GM18519 (cell line): ENCODE data around the gene CYBC1.
"Not testable (repeated sequence)": the region's sequence is repeated elsewhere in the genome, so short reads cannot be mapped to it uniquely, and the experiment has no call there.

Experiments used
- ATAC-seq: cut with Tn5 transposase; IDR thresholded peaks from one replicate; pipeline ENCODE4 v1.9.1; 2021; ENCODE audit warnings: mild to moderate bottlenecking, moderate library complexity; ENCODE audit not compliant: unreplicated experiment, low FRiP score

Gene CYBC1

DNA sequence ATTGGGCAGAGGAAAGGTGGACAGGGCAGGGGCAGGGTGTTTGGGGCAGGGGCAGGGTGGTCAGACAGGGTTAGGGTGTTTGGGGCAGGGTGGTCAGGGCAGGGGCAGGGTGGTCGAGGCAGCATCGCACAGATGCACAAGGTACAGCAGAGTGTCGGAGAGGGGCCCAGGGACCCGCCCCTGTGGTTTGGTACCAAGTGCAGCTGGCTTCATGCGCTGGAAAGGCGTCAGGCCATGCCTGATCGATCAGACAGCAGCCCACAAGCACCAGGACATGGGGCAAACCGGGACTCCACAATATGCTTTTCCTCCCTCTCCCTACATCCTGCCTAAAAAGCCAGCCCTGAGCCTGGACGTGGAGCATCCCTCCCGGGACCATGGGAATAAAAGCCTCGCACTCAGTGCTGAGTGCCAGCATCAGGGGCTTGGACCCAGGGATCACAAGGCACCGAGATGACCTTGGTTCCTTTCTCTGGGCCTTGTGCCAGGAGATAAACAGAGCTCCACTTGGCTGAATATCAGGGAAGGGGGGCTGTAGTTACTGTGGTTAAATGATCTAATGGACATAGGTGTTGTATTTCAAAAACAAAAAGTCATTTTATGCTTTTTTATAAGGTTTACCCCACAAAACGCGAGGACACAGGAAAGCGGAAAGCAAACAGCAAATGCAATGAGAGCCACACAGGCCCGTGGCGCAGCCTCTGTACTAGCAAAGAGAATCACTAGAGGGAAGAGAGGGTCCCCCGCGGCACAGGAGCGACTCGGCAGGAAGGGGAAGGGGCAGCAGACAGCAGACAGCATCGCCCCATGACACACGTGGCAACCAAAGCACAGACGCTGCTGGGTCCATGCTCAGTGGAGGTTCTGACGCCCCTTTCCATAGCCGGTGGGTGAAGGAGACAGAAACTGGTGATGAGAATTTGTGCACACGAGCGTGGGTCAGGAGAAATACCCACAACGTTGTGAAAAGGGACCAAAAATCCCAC, 37.7 kb downstream of the CYBC1 start:
- no peak for ATAC-seq

DNA sequence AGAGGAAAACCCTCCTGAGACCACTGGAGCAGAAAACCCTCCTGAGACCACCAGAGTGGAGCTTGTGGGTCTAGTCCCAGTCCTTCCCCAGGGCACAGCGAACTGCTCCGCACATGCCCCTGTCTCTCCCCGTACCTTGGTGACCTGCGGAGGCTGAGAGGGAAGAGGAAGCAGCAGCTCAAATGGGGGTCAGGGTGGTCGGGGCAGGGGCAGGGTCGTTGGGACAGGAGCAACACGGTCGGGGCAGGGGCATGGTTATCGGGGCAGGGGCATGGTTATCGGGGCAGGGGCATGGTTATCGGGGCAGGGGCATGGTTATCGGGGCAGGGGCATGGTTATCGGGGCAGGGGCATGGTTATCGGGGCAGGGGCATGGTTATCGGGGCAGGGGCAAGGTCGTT, 38.5 kb downstream of the CYBC1 start:
- ATAC-seq: not testable (repeated sequence)

DNA sequence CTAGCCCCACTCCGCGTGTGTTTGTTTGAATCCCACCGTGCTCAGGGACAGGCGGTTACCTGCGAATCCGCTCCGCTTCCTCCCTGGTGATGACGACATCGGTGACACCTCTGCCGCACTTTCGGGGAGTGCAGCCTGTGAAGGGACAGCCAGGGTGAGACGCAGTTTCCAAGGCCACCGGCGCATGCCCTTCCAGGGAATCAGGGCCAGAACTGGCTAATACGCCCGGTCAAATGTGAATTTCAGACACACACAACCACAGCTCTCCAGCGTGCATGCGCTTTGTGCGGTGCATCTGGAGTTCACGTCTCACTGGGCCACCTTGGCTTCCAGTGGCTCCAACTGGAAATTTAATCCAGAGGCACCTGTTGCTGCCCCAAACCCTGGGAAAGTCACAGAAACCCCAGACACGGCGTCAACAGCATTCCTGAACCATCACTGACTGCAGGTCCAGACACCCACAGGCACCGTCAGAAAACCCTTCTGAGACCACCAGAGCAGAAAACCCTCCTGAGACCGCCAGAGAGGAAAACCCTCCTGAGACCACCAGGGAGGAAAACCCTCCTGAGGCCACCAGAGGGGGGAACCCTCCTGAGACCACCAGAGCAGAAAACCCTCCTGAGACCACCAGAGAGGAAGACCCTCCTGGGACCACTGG, 39.0 kb downstream of the CYBC1 start:
- ATAC-seq: no peak

DNA sequence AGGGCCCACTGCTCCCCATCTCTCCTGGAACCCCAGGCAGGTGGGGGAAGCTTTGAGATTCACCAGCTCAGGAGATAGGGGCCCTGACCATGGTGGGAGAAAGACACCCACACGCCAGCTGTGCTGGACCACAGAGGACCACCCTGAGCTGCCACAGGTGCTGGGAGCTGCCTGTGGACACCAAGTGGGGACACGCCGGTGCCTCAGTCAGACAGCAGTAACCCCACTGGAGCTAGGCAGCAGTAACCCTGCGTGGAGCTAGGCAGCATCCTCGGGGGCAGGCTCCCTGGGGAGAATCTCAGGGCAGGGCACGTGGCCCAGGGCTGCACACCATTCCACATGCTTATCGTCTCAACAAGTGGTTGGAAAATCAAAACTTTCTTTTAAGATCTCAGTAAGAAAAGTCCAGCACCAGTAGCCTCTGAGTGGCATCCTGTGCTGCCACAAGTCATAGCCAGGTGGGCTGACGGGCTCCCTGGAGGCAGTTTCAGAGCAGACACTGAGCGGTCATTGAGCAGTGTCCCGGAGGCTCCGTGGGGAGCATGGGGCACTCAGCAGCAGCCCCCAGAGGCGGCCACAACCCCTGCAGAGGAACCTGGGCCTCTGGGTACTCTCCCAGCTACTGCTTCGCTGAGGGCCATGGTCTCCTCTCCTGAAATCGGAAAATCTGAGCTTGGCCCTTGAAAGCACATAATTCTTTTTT, 40.4 kb downstream of the CYBC1 start:
- ATAC-seq: no peak

DNA sequence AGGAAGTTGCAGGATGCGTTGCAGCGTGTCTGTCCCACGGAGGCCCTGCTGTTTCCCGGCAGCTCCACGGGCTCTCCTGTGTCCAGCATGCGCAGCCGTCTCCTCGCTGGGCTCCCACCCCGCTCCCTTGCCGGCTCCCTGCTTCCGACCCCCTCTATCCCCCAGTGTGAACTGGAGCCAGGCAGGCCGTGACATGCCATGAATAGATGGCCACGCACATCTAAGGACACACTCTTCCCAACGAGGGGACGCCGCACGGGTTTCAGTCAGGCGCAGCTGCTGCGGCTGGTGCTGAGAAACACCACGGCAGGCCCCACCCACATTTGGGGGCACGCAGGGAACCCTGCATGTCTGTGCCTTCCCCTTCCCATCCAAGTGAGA, 41.6 kb downstream of the CYBC1 start:
- ATAC-seq: no peak

DNA sequence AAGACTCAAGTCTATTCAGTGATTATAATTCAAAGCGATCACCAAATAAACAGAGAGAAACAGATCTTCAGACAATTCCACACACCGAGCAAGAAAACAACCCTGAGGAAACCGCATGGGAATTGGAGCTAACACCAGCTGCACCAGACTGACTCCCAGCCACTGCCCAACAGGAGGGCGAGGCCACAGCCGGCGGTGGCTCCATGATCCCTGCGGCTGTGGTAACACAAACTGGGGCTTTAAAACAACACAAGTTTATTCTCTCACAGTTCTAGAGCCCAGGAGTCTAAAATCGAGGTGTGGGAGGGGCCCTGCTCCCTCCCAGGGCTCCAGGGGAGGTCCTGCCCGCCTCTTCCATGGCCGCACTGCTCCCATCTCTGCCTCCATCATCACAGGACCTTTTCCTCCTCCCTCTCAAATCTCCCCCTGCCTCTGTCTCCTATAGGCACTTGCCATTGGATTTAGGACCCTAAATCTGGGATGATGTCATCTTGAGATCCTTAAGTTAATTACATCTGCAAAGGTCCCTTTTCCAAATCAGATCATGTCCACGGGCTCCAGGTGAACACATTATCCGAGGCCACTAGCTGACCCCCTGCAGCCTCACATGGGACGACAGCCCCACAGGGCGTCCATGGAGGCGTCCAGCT, 42.1 kb downstream of the CYBC1 start:
- ATAC-seq: no peak

DNA sequence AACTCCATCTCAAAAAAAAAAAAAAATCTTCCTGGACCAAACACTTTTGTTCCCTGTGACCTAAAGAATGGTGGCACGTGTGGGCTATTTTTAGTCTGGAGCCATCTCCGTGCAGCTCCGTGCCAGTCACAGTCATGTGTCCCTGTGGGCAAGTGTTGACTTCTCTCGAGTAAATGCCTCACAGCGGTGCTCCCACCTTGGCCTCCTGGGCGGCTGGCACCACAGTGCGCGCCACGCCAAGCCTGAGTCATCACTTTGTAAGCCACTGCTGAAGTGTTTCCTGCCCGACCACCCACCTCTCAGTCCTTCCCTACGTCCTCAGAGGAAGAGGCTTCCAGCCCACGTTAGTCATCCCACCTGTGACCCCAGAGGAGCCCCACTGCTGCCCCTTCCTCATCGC, 43.3 kb downstream of the CYBC1 start:
- no peak for ATAC-seq

DNA sequence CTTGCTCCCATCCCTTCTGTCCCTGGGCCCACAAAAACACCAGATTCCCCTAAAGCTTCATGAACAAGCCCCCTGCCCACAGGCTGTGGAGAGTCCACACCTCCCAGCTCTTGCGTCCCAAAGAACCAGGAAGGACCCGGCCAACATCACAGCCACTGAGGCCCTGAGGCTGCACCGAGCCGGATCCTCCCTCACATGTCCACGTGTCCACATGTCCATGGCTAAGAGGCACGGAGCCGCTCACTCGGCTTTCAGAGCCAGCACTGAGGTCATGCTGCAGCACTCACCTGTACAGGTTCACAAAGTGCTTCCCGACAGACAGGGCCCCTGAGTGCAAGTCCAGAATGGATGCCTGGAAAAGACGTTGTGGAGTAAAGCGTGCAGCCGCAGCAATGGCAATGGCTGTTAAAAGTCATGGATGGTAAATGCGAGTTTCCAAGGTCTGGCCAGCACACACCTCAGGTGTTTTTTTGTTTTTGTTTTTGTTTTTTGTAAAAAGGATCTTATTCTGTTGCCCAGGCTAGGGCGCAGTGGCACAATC, 44.4 kb downstream of the CYBC1 start:
- no peak for ATAC-seq

DNA sequence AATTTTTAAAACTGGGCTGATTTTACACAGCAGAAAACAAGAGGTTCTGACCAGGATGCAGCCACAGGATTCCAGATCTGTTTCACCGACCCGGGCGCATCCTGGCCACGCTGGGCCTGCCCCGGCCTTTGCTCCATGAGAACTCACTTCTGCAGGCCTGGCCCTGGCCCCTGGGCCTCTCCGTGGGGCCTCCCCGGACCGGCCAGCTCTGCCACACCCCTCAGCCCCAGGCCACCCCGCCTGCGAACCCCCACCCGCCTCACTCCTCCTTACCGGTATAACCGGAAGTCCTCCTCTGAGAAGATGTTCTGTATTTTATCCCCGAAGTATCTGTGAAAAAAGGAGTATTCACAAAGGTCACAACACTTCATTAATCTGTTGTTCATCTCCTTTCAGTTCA, 45.5 kb downstream of the CYBC1 start:
- ATAC-seq: no peak

DNA sequence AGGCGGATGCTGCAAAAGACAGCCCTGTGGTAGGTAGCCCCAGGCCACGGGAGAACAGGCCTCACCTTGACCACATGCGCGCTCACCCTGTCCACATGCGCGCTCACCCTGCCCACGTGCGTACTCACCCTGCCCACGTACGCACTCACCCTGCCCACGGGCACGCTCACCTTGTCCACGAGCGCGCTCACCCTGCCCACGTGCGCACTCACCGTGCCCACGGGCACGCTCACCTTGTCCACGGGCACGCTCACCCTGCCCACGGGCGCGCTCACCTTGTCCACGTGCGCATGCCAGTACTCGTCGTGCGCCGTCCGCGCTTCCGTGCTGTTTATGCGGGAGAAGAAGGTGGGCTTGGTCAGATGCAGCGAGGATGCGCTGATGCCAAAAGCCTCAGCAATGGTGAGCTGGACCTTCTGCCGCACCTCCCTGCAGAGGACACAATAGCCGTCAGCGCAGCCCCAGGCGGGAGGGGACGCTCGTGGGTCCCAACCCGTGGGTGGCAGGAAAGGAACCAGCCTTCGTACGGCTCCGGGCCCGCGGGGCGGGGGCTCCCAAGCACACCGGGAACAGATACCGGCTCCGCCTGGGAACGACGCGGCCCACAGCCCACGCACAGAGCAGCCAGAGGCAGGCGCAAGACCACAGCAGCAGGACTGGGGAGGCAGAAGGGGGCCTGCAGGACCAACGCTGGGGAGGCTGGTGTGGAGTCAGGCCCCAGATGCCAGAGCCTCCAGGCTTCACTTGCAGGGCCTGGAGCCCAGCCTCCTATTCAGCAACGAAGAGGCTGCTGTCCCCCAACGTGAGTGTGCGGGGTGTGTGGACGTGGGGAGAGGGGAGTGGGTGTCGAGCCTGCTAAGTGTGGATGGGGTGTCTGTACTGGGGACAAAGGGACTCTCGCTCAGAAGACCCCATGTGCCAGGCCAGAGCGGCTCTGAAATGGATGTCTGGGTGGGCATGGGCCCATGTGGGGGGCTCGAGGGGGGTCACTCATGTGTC, 46.6 kb downstream of the CYBC1 start:
- no peak for ATAC-seq

DNA sequence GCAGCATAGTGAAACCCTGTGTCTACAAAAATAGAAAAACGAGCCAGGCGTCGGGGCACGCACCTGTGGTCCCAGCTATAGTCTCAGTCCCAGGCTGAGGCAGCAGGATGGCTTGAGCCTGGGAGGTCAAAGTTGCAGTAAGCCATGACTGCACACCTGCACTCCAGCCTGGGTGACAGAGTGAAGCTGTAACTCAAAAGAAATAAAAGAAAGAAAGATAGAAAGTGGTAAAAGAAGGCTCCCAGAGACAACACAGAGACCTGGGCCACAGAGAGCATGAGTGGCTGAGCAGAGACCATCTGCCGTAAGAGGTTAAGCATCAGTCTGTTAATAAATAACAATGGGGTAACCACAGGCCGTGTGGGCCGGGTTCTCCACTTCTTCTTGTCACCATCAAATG, 47.7 kb downstream of the CYBC1 start:
- no peak for ATAC-seq

DNA sequence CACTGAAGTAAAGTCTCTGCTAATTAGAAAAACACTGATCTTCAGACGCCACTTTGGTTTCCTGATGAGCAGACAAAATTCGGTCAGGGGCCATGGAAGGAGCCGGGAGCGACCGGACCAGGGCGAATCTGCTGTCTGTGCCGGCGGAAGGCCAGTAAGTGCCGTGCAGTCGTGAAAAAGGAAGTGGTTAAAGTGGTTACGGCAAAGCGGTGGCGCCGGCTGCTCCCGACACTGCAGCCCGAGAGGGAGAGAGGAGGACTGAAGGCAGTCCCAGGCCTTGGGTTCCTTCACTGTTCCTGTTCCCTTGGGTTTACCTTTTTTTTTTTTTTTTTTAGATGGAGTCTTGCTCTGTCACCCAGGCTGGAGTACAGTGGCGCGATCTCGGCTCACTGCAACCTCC, 49.7 kb downstream of the CYBC1 start:
- ATAC-seq: no peak

DNA sequence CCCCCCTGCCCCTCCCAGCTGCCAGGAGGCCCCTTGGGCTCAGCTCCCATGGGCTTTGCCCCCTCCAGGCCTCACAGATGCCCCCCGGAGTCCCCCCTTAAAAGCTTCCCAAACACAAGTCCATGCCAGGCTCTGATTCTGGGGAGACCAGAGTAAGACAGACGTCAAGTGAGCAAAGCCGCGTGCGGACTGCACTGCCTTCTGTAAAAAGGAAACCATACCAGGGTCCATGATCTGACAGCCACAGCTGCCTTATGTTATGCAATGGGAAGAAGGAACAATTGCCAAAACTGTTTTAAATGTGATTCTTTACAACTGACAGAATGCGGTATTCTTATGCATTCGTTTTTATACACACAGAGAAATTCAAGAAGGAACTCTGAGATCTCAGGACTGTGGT, 50.3 kb downstream of the CYBC1 start:
- ATAC-seq: no peak

DNA sequence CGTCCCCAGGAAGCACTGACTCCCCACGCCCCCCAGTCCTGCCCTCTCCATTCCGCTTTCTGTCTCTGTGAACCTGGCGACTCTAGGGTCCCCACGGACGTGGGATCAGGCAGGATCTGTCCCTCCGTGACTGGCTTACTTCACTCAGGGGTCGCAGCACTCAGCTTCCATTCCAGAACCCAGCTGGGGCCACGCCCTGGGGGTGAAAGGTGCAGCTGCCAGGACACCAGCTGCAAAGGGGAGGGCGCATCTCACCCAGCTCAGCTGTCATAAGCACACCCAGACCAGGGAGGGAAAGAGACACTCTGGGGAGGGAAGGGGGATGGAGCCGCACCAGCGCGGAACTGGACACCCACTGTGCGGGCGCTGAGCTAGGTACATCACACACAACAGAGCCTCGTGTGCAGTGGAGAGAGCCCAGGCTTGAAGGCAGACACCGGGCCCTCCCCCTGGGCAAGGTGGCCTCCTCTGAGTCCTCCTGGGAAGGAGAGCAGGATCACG, 50.9 kb downstream of the CYBC1 start:
- no peak for ATAC-seq

DNA sequence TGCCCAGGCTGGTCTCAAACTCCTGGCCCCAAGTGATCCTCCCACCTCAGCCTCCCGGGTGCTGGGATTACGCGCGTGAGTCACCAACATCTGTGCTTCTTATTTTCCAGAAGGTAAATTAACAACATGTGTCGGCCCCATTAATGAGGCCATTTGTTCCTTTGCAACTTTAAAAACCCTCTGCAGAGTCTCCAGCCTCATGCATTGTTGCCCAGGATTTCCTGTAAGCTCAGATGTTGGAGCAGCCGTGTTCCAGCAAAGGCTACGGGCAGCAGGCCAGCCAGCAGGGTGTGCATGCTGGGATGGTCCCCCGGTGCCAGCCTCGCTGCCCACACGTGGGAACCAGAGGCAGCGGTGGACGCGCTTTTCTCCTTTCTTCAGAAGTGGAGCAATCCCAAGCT, 51.5 kb downstream of the CYBC1 start:
- ATAC-seq: no peak

DNA sequence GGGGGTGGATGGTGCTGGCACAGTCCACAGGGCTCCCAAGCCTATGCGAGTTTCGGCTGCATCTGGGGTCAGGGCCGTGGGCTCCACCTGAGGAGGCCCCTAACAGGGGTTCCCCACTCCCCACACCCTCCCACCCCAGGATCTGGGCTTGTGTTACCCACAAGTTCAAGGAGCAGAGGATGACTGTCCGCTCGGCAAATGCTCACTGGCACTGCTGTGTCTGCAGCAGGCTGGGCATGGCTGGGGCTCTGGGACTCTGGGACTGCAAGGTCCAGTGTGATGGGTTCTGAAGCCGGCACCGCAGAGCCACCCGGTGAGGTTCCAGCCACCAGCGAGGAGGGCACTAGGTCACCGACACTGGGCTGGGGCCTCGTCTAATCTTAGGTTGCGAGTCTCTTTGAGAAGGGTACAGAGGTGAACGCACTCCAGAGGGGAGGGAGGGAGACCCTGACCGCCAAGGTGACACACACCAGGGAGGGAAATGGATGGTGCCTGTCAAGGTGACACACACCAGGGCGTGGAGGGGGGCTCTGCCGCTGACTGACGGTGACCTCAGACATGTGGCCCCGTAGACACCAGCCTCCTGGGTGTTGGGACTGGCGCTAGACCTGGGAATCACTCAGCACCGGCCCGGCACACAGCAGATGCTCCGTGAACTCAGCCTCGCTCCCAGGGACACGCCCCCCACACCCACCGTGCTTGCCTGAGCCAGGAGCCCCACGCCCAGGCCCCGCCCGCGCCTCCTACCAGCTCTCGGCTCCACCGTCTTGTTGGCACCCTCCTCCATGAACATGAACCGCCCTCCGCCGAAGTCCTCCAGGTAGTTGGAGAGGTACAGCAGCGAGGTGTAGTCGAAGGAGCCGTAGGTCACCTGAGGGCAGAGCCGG, 52.9 kb downstream of the CYBC1 start:
- no peak for ATAC-seq

DNA sequence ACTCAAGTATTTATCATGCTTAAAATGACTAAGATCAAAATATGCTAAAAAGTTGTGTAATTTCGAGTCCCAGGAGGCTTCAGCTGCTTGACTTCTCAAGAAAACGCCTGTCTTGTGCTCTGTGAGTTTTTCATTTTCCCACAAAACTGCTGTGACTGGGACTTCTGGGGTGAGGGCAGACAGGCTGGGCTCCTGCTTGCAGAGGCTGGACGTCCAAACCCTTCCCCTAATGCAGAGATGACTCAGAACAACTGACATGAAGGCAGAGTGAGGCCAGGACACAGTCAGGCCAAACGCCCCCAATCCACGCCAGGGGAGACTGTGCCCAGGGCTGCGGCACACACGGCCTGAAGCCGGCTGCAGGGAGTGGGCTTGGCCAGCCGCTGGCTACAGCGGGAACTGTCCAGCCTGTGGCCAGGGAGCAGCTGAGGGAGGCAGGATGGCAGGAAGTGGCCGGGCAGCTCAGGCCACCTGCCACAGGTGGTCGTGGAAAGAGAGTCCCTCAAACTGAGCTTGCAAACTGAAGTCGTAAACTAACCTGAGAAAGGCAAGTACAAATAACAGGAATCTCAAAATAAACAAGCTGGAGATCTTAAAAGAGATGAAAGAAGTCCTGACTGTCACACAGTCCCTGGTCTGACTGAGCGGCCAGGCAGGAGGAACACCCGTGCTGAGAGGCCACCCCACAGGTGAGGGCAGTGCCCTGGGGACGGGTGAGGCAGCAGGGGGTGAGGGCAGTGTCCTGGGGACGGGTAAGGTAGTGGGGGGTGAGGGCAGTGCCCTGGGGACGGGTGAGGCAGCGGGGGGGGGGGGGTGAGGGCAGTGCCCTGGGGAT, 53.7 kb downstream of the CYBC1 start:
- no peak for ATAC-seq
